BLaER1 treated with 17β-estradiol and CSF1 and Interleukin-3, amounts not matched to agents 10 nM and 100 nM (cell line): ENCODE results near the gene SCAMP4.

ENCODE experiments used
- H3K27ac ChIP-seq, 11 experiments: shearing (Covaris generic); formaldehyde crosslinking; 2 replicates each; pipeline ENCODE4 v1.8.1; 2022
- H3K27me3 ChIP-seq, 11 experiments: shearing (Covaris generic); formaldehyde crosslinking; 2 replicates each; pipeline ENCODE4 v1.8.1; 2022
- H3K36me3 ChIP-seq, 11 experiments: shearing (Covaris generic); formaldehyde crosslinking; 2 replicates each; pipeline ENCODE4 v1.8.1; 2022
- H3K4me1 ChIP-seq, 10 experiments: shearing (Covaris generic); formaldehyde crosslinking; 2 replicates each; pipeline ENCODE4 v1.8.1; 2022
- H3K4me2 ChIP-seq, 11 experiments: shearing (Covaris generic); formaldehyde crosslinking; 2 replicates each; pipeline ENCODE4 v1.8.1; 2022
- H3K4me3 ChIP-seq, 10 experiments: shearing (Covaris generic); formaldehyde crosslinking; 2 replicates each; pipeline ENCODE4 v1.8.1; 2022
- H3K9ac ChIP-seq, 11 experiments: shearing (Covaris generic); formaldehyde crosslinking; 2 replicates each; pipeline ENCODE4 v1.8.1; 2022
- H3K9me3 ChIP-seq, 11 experiments: shearing (Covaris generic); formaldehyde crosslinking; replicated peaks in 1 of 11; 2 replicates each; pipeline ENCODE4 v1.8.1; 2022
- H4K20me1 ChIP-seq, 11 experiments: shearing (Covaris generic); formaldehyde crosslinking; 2 replicates each; pipeline ENCODE4 v1.8.1; 2022
- Cebpa-rat ChIP-seq, 11 experiments: shearing (Covaris generic); IDR thresholded peaks; 2 replicates each; pipeline ENCODE4 v1.8.1; 2022

Gene SCAMP4

DNA sequence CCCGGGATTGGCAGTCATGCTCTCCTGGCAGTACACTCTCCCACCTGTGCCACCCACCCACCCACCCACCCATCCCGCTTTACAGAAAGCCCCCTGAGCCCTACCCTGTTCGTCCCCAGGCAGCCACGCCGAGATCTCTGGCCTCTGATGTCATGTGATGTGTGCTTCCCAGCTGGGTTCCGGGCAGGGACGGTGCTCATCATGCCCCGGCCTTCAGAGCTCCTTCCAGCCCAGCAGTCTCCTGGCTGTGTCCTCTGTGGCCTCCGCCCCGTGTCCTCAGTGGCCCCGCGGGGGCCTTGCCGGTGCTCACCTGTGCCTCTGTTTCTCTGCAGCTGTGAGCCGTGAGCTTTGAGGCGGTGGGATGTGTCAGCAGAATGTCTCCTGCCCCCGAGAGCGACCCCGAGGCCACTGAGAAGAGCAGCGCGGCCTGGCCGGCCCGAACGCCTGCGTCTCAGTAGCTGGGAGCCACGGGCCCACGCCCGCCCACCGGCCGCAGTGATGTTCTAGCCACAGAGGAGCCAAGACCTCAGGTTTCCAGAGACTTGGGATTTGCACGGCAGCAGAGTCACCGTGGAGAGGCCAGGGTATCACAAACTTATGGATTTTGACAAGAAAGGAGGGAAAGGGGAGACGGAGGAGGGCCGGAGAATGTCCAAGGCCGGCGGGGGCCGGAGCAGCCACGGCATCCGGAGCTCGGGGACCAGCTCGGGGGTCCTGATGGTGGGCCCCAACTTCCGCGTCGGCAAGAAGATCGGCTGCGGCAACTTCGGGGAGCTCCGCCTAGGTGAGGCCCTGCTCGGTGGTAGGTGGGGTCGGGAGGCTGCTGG, 64.2 kb downstream of the SCAMP4 start:
- Histone ChIP-seq H3K4me3 (no peak overlapping the region), H3K4me1 (peaks cover 16 to 36% (median 27%) of the 10 kb centered on the region in 10 experiments), H3K27me3 (no peaks in the 10 kb centered on the region), H4K20me1 (peaks cover 84 to 99% (median 95%) of the 10 kb centered on the region in 11 experiments), H3K27ac (no peak overlapping the region), H3K36me3 (peaks cover 29 to 72% (median 39%) of the 10 kb centered on the region in 11 experiments; a peak in 21 of 22 replicates), H3K4me2 (no peak overlapping the region), H3K9me3 (no peaks in the 10 kb centered on the region), H3K9ac (no peak overlapping the region)
- TF ChIP-seq Cebpa-rat (IDR thresholded peaks at IDR 0.05) = no peak

GRCh38 chr19:1970003-1970805, 65.0 kb downstream of the SCAMP4 start:
- H3K27me3 ChIP-seq = no peaks in the 10 kb centered on the region
- no peak overlapping the region for H3K27ac ChIP-seq
- no peak overlapping the region for H3K4me2 ChIP-seq
- no peaks in the 10 kb centered on the region for H3K9me3 ChIP-seq
- peaks cover 16 to 30% (median 22%) of the 10 kb centered on the region in 10 experiments for H3K4me1 ChIP-seq
- H3K36me3 ChIP-seq = peaks cover 37 to 76% (median 46%) of the 10 kb centered on the region in 11 experiments
- peaks cover 89 to 99% (median 95%) of the 10 kb centered on the region in 11 experiments for H4K20me1 ChIP-seq
- no peak for TF ChIP-seq Cebpa-rat (IDR thresholded peaks at IDR 0.05)
- H3K9ac ChIP-seq = no peak overlapping the region
- no peak overlapping the region for H3K4me3 ChIP-seq

DNA sequence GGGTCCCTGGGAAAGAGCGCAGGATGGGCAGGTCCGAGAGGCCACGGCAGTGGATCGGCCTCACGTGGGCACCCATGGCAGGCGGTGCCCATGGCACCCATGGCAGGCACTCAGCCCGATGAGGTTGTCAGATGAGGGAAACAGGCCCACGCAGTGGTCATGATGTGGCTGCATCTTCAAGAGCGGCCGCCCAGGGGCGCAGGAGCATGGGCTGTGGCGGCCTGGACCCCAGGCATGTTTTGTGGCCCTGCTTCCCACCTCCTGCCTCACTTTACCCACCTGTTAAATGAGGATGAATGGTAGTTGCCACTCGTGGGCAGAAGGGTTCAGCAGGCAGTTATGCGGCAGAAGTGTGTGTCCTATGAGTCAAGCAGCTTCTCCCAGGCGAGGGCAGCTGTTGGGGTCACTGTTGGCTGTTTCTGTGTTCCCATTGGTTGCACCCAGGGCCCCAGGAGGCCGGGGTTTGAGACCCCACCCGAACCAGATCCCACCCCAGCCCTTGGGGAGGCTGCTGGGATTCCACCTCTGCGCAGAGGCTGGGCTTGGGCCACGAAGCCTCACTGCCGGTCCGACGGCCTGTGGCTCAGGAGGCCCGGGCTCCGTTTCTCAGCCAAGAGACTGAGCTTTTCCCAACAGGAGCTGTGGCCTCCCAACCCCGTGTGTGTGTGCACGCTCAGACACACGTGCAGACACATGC, 65.8 kb downstream of the SCAMP4 start:
- no peaks in the 10 kb centered on the region for H3K27me3 ChIP-seq
- peaks cover 89 to 99% (median 95%) of the 10 kb centered on the region in 11 experiments for H4K20me1 ChIP-seq
- H3K27ac ChIP-seq = no peak overlapping the region
- no peaks in the 10 kb centered on the region for H3K9me3 ChIP-seq
- H3K36me3 ChIP-seq = peaks cover 44 to 80% (median 53%) of the 10 kb centered on the region in 11 experiments
- no peak overlapping the region for H3K4me3 ChIP-seq
- no peak overlapping the region for H3K4me2 ChIP-seq
- no peak for TF ChIP-seq Cebpa-rat (IDR thresholded peaks at IDR 0.05)
- peaks cover 14 to 22% (median 15%) of the 10 kb centered on the region in 10 experiments for H3K4me1 ChIP-seq
- H3K9ac ChIP-seq = no peak overlapping the region

DNA sequence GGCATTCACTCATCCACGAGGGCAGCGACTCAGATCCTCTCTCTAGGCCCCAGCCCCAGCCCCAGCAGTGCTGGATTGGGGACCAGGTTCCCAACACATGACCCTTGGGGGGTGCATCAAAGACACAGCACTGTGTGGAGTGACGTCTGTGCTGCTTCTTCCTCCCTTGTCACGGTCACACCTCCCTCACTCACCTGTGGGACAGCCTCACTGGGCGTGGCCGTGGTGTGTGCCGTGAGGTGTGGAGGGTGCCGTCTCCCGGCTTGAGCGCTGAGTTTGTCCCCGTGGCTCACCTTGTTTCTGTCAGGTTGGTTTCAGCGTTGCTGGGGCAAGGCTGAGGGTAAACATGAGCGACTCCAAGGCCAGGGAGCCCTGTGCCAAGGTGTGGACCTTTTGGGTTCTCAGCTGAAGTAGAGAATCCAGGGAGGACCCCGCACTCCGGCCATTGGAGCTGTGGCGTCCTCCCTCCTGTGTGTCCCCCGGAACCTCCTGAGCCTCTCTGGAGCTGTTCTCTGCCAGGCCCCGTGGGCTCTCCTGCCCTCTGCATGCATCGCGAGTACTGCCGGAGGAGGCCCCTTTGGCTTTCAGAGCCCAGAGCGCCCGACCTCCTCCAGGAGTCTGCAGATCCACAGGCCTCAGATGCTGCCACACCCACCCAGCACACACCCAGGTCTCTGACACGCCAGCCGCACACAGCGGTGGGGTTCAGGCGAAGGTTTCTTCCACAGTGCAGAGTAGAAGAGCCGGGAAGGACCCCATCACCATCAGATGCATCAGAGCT, 69.4 kb downstream of the SCAMP4 start:
- H3K9ac ChIP-seq = 0 out of 22 replicates have a peak overlapping the region, but pooled peaks of 1 of the 11 experiments have one; percentile 3
- H4K20me1 ChIP-seq = peaks cover 76 to 93% (median 83%) of the 10 kb centered on the region in 11 experiments
- peaks cover 57 to 95% (median 67%) of the 10 kb centered on the region in 11 experiments for H3K36me3 ChIP-seq

DNA sequence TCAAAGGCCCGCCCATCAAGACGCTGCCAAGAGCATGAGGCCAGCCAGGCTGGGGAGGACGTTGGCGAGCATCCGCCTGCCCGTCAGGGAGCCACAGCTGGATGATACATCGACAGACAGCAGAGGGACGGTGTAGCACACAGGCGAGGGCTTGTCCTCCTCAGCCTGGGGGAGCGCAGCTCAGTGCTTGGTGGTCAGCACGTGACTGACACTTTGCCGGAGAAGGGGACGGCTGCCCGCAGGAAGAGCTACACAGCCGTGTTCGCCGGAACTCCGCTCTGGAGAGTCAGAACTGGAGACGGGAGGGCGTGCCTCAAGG, 69.9 kb downstream of the SCAMP4 start:
- Histone ChIP-seq H3K9ac (no peak overlapping the region), H3K9me3 (no peaks in the 10 kb centered on the region), H3K27ac (no peak overlapping the region), H3K4me3 (no peak overlapping the region), H3K4me1 (peaks cover 0 to 11% (median 2%) of the 10 kb centered on the region in 10 experiments; a peak in 5 of 20 replicates), H4K20me1 (peaks cover 71 to 93% (median 78%) of the 10 kb centered on the region in 11 experiments), H3K27me3 (no peaks in the 10 kb centered on the region), H3K4me2 (no peak overlapping the region), H3K36me3 (peaks cover 57 to 95% (median 67%) of the 10 kb centered on the region in 11 experiments)
- no peak for TF ChIP-seq Cebpa-rat (IDR thresholded peaks at IDR 0.05)

More for the DNA sequence above, 69.4 kb downstream of the SCAMP4 start:
- no peaks in the 10 kb centered on the region for H3K9me3 ChIP-seq
- H3K4me2 ChIP-seq = no peak overlapping the region
- no peaks in the 10 kb centered on the region for H3K27me3 ChIP-seq
- H3K4me1 ChIP-seq = peaks cover 0 to 11% (median 2%) of the 10 kb centered on the region in 10 experiments; a peak in 5 of 20 replicates
- no peak overlapping the region; a peak in 1 of 22 replicates for H3K27ac ChIP-seq
- no peak for TF ChIP-seq Cebpa-rat (IDR thresholded peaks at IDR 0.05)
- H3K4me3 ChIP-seq = no peak overlapping the region
